NCI-H2029 (cell line): ENCODE measurements around the gene GGTLC2.
"Not testable (repeated sequence)": the region's sequence is repeated elsewhere in the genome, so short reads cannot be mapped to it uniquely, and the experiment has no call there.

Source experiments
- DNase-seq: peaks from one replicate; lab custom pipeline; 2025; lab: John Stamatoyannopoulos, UW

The GGTLC2 gene

GRCh38 chr22:22669093-22669492 lies 24.7 kb downstream of the GGTLC2 start:
- DNase-seq, result no peak

- no peak for DNase-seq
Measured at GRCh38 chr22:22670076-22670795, 25.8 kb downstream of the GGTLC2 start.

- no peak for DNase-seq
Measured at GRCh38 chr22:22671506-22671905, 27.1 kb downstream of the GGTLC2 start.

- DNase-seq, result no peak
Measured at GRCh38 chr22:22673099-22673498, 28.7 kb downstream of the GGTLC2 start.

GRCh38 chr22:22673628-22674027 lies 29.2 kb downstream of the GGTLC2 start:
- DNase-seq, result no peak

- DNase-seq, result no peak
Measured at GRCh38 chr22:22674467-22674866, 30.1 kb downstream of the GGTLC2 start.

GRCh38 chr22:22678970-22679369 lies 34.6 kb downstream of the GGTLC2 start:
- DNase-seq, result no peak

GRCh38 chr22:22680396-22680795 lies 36.0 kb downstream of the GGTLC2 start:
- DNase-seq, result no peak

GRCh38 chr22:22681221-22681739 lies 36.9 kb downstream of the GGTLC2 start:
- DNase-seq, result no peak

GRCh38 chr22:22682196-22682595 lies 37.8 kb downstream of the GGTLC2 start:
- no peak for DNase-seq

GRCh38 chr22:22682807-22683667 lies 38.6 kb downstream of the GGTLC2 start:
- no peak for DNase-seq

- DNase-seq, result no peak
Measured at GRCh38 chr22:22683668-22684361, 39.4 kb downstream of the GGTLC2 start.

GRCh38 chr22:22684580-22685561 lies 40.5 kb downstream of the GGTLC2 start:
- no peak for DNase-seq

GRCh38 chr22:22685586-22685985 lies 41.2 kb downstream of the GGTLC2 start:
- DNase-seq, result no peak

- not testable (repeated sequence) for DNase-seq
Measured at GRCh38 chr22:22686202-22687115, 42.0 kb downstream of the GGTLC2 start.

- no peak for DNase-seq
Measured at GRCh38 chr22:22687638-22688500, 43.5 kb downstream of the GGTLC2 start.

GRCh38 chr22:22689621-22690345 lies 45.4 kb downstream of the GGTLC2 start:
- DNase-seq, result no peak

- DNase-seq, result no peak
Measured at GRCh38 chr22:22691055-22691454, 46.6 kb downstream of the GGTLC2 start.
